ENCODE data around the gene CD2BP2. TPM values are rescaled to one million over a fixed set of nuclear protein-coding genes. Genes with fewer than 3 reads are reported as not detected.
A peak's percentile ranks its signal among the peaks of the same experiment; 100 is the strongest.

CD2BP2 gene
- total and polyA plus RNA-seq, 4 donors: 10.0 to 15.4 (median 11.7) TPM

DNA sequence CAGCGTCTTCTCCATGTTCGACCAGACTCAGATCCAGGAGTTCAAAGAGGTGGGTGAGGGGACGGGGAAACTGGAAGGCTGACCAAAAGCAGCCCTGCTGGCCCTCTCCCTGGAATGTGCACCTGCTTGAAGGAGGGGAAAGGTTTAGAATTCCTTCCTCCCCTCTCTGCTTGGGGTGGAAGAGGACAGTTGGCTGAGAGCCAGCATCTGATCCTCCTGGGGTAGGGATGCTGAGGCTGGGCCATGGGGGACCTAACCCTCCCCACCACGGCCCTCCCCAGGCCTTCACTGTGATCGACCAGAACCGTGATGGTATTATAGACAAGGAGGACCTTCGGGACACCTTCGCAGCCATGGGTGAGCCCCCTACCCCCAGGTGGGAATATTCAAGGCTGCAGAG lies 20.8 kb upstream of the CD2BP2 start:
- Histone ChIP-seq H3K27me3 (ENCODE audit: control insufficient read depth in 4 of 4, insufficient read depth in 4 of 4, low read length in 3 of 4) (no peaks in the 10 kb centered on the region), H3K4me3 (ENCODE audit: low read depth in 1 of 3, low read length in 3 of 3) (no peak overlapping the region), H3K27ac (ENCODE audit: low read depth in 1 of 2, low read length in 2 of 2) (no peak overlapping the region), H3K4me1 (ENCODE audit: control insufficient read depth in 4 of 4, insufficient read depth in 4 of 4, low read length in 3 of 4) (peaks cover 5 to 21% (median 11%) of the 10 kb centered on the region in 4 donors), H3K9ac (ENCODE audit: low read depth in 1 of 2, low read length in 2 of 2) (no peak overlapping the region), H3K36me3 (ENCODE audit: control insufficient read depth in 4 of 4, insufficient read depth in 3 of 4, low read depth in 1 of 4, low read length in 3 of 4) (no peaks in the 10 kb centered on the region), H3K9me3 (ENCODE audit: control insufficient read depth in 4 of 4, low read length in 3 of 4) (no peaks in the 10 kb centered on the region)
- no peak for DNase-seq (ENCODE audit: low spot score)
- 96% methylated on average over 8 of the region's 8 CpGs for WGBS
- no peak for TF ChIP-seq EGR1 (IDR thresholded peaks at IDR 0.05; ENCODE audit: low read depth in 2 of 2)
- TF ChIP-seq, protein P1, sequence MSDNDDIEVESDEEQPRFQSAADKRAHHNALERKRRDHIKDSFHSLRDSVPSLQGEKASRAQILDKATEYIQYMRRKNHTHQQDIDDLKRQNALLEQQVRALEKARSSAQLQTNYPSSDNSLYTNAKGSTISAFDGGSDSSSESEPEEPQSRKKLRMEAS (IDR thresholded peaks at IDR 0.05): no peak
- TF ChIP-seq, protein P2, sequence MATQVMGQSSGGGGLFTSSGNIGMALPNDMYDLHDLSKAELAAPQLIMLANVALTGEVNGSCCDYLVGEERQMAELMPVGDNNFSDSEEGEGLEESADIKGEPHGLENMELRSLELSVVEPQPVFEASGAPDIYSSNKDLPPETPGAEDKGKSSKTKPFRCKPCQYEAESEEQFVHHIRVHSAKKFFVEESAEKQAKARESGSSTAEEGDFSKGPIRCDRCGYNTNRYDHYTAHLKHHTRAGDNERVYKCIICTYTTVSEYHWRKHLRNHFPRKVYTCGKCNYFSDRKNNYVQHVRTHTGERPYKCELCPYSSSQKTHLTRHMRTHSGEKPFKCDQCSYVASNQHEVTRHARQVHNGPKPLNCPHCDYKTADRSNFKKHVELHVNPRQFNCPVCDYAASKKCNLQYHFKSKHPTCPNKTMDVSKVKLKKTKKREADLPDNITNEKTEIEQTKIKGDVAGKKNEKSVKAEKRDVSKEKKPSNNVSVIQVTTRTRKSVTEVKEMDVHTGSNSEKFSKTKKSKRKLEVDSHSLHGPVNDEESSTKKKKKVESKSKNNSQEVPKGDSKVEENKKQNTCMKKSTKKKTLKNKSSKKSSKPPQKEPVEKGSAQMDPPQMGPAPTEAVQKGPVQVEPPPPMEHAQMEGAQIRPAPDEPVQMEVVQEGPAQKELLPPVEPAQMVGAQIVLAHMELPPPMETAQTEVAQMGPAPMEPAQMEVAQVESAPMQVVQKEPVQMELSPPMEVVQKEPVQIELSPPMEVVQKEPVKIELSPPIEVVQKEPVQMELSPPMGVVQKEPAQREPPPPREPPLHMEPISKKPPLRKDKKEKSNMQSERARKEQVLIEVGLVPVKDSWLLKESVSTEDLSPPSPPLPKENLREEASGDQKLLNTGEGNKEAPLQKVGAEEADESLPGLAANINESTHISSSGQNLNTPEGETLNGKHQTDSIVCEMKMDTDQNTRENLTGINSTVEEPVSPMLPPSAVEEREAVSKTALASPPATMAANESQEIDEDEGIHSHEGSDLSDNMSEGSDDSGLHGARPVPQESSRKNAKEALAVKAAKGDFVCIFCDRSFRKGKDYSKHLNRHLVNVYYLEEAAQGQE (IDR thresholded peaks at IDR 0.05): no peak
- TF ChIP-seq, protein P3, sequence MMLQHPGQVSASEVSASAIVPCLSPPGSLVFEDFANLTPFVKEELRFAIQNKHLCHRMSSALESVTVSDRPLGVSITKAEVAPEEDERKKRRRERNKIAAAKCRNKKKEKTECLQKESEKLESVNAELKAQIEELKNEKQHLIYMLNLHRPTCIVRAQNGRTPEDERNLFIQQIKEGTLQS (IDR thresholded peaks at IDR 0.05): no peak
- TF ChIP-seq JUND (IDR thresholded peaks at IDR 0.05): no peak
- TF ChIP-seq YY1 (IDR thresholded peaks at IDR 0.05): no peak
- no peak for TF ChIP-seq HNF4G (IDR thresholded peaks at IDR 0.05)
- TF ChIP-seq, protein P4, sequence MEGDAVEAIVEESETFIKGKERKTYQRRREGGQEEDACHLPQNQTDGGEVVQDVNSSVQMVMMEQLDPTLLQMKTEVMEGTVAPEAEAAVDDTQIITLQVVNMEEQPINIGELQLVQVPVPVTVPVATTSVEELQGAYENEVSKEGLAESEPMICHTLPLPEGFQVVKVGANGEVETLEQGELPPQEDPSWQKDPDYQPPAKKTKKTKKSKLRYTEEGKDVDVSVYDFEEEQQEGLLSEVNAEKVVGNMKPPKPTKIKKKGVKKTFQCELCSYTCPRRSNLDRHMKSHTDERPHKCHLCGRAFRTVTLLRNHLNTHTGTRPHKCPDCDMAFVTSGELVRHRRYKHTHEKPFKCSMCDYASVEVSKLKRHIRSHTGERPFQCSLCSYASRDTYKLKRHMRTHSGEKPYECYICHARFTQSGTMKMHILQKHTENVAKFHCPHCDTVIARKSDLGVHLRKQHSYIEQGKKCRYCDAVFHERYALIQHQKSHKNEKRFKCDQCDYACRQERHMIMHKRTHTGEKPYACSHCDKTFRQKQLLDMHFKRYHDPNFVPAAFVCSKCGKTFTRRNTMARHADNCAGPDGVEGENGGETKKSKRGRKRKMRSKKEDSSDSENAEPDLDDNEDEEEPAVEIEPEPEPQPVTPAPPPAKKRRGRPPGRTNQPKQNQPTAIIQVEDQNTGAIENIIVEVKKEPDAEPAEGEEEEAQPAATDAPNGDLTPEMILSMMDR (IDR thresholded peaks at IDR 0.05; ENCODE audit: low read depth, low read length, missing input control): no peak
- TF ChIP-seq NR2F2 (IDR thresholded peaks at IDR 0.05): no peak
- TF ChIP-seq SP1 (IDR thresholded peaks at IDR 0.05): no peak
- TF ChIP-seq HNF4A (conservative IDR thresholded peaks at IDR 0.05): no peak
- no peak for TF ChIP-seq FOXA2 (IDR thresholded peaks at IDR 0.05)
- no peak for TF ChIP-seq RAD21 (IDR thresholded peaks at IDR 0.05)
- no peak for TF ChIP-seq TAF1 (conservative IDR thresholded peaks at IDR 0.05)
- TF ChIP-seq, protein P5, sequence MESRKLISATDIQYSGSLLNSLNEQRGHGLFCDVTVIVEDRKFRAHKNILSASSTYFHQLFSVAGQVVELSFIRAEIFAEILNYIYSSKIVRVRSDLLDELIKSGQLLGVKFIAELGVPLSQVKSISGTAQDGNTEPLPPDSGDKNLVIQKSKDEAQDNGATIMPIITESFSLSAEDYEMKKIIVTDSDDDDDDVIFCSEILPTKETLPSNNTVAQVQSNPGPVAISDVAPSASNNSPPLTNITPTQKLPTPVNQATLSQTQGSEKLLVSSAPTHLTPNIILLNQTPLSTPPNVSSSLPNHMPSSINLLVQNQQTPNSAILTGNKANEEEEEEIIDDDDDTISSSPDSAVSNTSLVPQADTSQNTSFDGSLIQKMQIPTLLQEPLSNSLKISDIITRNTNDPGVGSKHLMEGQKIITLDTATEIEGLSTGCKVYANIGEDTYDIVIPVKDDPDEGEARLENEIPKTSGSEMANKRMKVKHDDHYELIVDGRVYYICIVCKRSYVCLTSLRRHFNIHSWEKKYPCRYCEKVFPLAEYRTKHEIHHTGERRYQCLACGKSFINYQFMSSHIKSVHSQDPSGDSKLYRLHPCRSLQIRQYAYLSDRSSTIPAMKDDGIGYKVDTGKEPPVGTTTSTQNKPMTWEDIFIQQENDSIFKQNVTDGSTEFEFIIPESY (IDR thresholded peaks at IDR 0.05): no peak

DNA sequence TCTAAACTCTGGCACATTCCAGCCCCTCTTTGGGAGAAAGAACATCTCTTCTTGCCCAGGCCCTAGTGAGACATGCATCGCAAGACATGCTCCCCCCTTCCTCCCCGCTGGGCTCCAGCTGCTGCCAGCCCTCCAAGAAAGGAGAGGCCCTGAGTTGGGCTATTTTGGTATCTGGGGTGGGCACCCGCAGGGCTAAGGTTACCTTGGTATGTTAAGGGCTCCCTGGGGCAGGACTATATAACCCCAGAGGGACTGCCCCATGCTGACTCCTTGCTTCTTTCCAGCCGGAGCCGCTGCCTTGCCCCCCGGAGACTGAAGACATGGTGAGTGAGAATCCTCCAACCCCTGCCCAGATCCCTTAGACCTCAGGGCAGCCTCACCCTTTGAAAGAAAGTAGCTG lies 19.4 kb upstream of the CD2BP2 start, which contains the start of gene MYL11:
MYL11 (plus strand) TSS at position 265 of the 400 bp plus-strand sequence; CDS start at position 321, 56 bp downstream.
- no peak within 1 kb of the TSS for H3K9ac ChIP-seq (ENCODE audit: low read depth in 1 of 2, low read length in 2 of 2)
- no peaks in the 10 kb centered on the region for H3K27me3 ChIP-seq (ENCODE audit: control insufficient read depth in 4 of 4, insufficient read depth in 4 of 4, low read length in 3 of 4)
- TF ChIP-seq, protein P1 (IDR thresholded peaks at IDR 0.05): no peak
- TF ChIP-seq, protein P3 (IDR thresholded peaks at IDR 0.05): no peak
- no peak for TF ChIP-seq EGR1 (IDR thresholded peaks at IDR 0.05; ENCODE audit: low read depth in 2 of 2)
- TF ChIP-seq, protein P2 (IDR thresholded peaks at IDR 0.05): no peak
- no peak for TF ChIP-seq TAF1 (conservative IDR thresholded peaks at IDR 0.05)
- TF ChIP-seq, protein P5 (IDR thresholded peaks at IDR 0.05): no peak
- TF ChIP-seq FOXA2 (IDR thresholded peaks at IDR 0.05): no peak
- TF ChIP-seq FOXA1 (IDR thresholded peaks at IDR 0.05): no peak
- no peak for TF ChIP-seq HNF4A (conservative IDR thresholded peaks at IDR 0.05)
- TF ChIP-seq RAD21 (IDR thresholded peaks at IDR 0.05): no peak
- no peak for TF ChIP-seq NR2F2 (IDR thresholded peaks at IDR 0.05)
- no peak for TF ChIP-seq HNF4G (IDR thresholded peaks at IDR 0.05)

More for the DNA sequence above, 19.4 kb upstream of the CD2BP2 start, which contains the start of gene MYL11:
- no peak within 1 kb of the TSS for H3K4me3 ChIP-seq (ENCODE audit: low read depth in 1 of 3, low read length in 3 of 3)
- H3K4me1 ChIP-seq (ENCODE audit: control insufficient read depth in 4 of 4, insufficient read depth in 4 of 4, low read length in 3 of 4): peaks cover 5 to 21% (median 11%) of the 10 kb centered on the region in 4 donors
- H3K36me3 ChIP-seq (ENCODE audit: control insufficient read depth in 4 of 4, insufficient read depth in 3 of 4, low read depth in 1 of 4, low read length in 3 of 4): no peaks in the 10 kb centered on the region
- DNase-seq (ENCODE audit: low spot score): no peak
- no peaks in the 10 kb centered on the region for H3K9me3 ChIP-seq (ENCODE audit: control insufficient read depth in 4 of 4, low read length in 3 of 4)
- H3K27ac ChIP-seq (ENCODE audit: low read depth in 1 of 2, low read length in 2 of 2): peak within 1 kb of the TSS in 1 of 2 donors; percentile 38
- WGBS: 93% methylated on average over 6 of the region's 6 CpGs

Data from liver (tissue), 9 donors.